IMR-90 (cell line): ENCODE data around the gene ZNF587B. TPM values are rescaled to one million over a fixed set of nuclear protein-coding genes. Genes with fewer than 3 reads are reported as not detected.

Source experiments
- ATAC-seq: fragments of 200-7000 bp; cut with Tn5 transposase; 2 replicates; pipeline ENCODE4 v1.9.1; 2020; ENCODE audit warnings: low read depth, mild to moderate bottlenecking, moderate library complexity
- BruUV-seq: library from RNA; stranded (reverse); fragments of 400-500 nt; replicated peaks from 2 replicates; lab custom pipeline; 2021; lab: Mats Ljungman, UMichigan
- CTCF ChIA-PET: fragments of 300-600 bp; formaldehyde crosslinking; extraction: SDS; loops from one replicate; lab custom pipeline; 2021; ENCODE audit warnings: antibody characterized with exemption; lab: Yijun Ruan, JAX
- POLR2A ChIA-PET: fragments of 300-600 bp; sonication (Branson Sonifier 250); formaldehyde crosslinking; loops from one replicate; lab custom pipeline; 2022; ENCODE audit warnings: antibody characterized with exemption; ENCODE audit not compliant: unreplicated experiment; lab: Charles Lee
- DNase-seq: peaks from one replicate; pipeline ENCODE4 v3.0.0; 2013
- H2AFZ ChIP-seq: replicated peaks from 2 replicates; pipeline ENCODE3; 2013; ENCODE audit warnings: low read length, mild to moderate bottlenecking; ENCODE audit not compliant: poor library complexity
- H2AK5ac ChIP-seq: 2 replicates; pipeline ENCODE4 v1.6.1; 2013; ENCODE audit warnings: low read depth, low read length, inconsistent platforms
- H2AK9ac ChIP-seq: replicated peaks from 2 replicates; pipeline ENCODE3; 2013; ENCODE audit warnings: mild to moderate bottlenecking, low read depth, low read length, moderate library complexity; ENCODE audit not compliant: poor library complexity
- H2BK120ac ChIP-seq: 2 replicates; pipeline ENCODE4 v1.6.1; 2013; ENCODE audit warnings: low read depth, low read length, inconsistent platforms
- H2BK15ac ChIP-seq: 3 replicates; pipeline ENCODE4 v1.6.1; 2013; ENCODE audit warnings: low read depth, low read length, inconsistent platforms
- H2BK20ac ChIP-seq: 2 replicates; pipeline ENCODE4 v1.6.1; 2013; ENCODE audit warnings: low read depth, mild to moderate bottlenecking, inconsistent platforms, low read length, moderate library complexity
- H2BK5ac ChIP-seq: 2 replicates; pipeline ENCODE4 v1.6.1; 2013; ENCODE audit warnings: mild to moderate bottlenecking, low read depth, low read length, inconsistent platforms; ENCODE audit not compliant: poor library complexity, severe bottlenecking
- H3K14ac ChIP-seq: replicated peaks from 2 replicates; pipeline ENCODE4 v1.6.1; 2013; ENCODE audit warnings: low read depth, low read length, inconsistent platforms
- H3K18ac ChIP-seq: 2 replicates; pipeline ENCODE4 v1.6.1; 2013; ENCODE audit warnings: low read depth, low read length, control low read depth
- H3K23ac ChIP-seq: 2 replicates; pipeline ENCODE4 v1.6.1; 2013; ENCODE audit warnings: low read depth, low read length, inconsistent platforms
- H3K27ac ChIP-seq: 2 replicates; pipeline ENCODE4 v1.5.1; 2013; ENCODE audit warnings: mild to moderate bottlenecking, control low read depth, low read length; ENCODE audit not compliant: insufficient read depth
- H3K27me3 ChIP-seq: 2 replicates; pipeline ENCODE4 v1.6.1; 2013; ENCODE audit warnings: low read length; ENCODE audit not compliant: control insufficient read depth, insufficient read depth
- H3K36me3 ChIP-seq: 2 replicates; pipeline ENCODE4 v1.6.1; 2013; ENCODE audit warnings: low read length, mixed read lengths; ENCODE audit not compliant: control insufficient read depth, insufficient read depth
- H3K4ac ChIP-seq: 2 replicates; pipeline ENCODE4 v1.6.1; 2013; ENCODE audit warnings: low read depth, low read length, inconsistent platforms
- H3K4me1 ChIP-seq: 2 replicates; pipeline ENCODE4 v1.6.1; 2013; ENCODE audit warnings: low read length, mixed read lengths; ENCODE audit not compliant: control insufficient read depth, insufficient read depth
- H3K4me2 ChIP-seq: 2 replicates; pipeline ENCODE4 v1.6.1; 2013; ENCODE audit warnings: low read depth, mild to moderate bottlenecking, control low read depth, low read length, moderate library complexity
- H3K4me3 ChIP-seq: 2 replicates; pipeline ENCODE4 v1.5.1; 2013; ENCODE audit warnings: low read depth, mild to moderate bottlenecking, control low read depth, low read length, moderate library complexity; ENCODE audit not compliant: insufficient read depth
- H3K56ac ChIP-seq: 2 replicates; pipeline ENCODE4 v1.6.1; 2013; ENCODE audit warnings: low read length, inconsistent platforms; ENCODE audit not compliant: insufficient read depth; ENCODE audit errors: extremely low read depth
- H3K79me1 ChIP-seq, 2 experiments: 2 replicates each; pipeline ENCODE4 v1.6.1; 2013; ENCODE audit warnings: low read length in 2 of 2, inconsistent platforms in 1 of 2, low read depth in 1 of 2
- H3K9ac ChIP-seq: 2 replicates; pipeline ENCODE4 v1.6.1; 2013; ENCODE audit warnings: low read depth, low read length, control low read depth
- H3K9me1 ChIP-seq: 2 replicates; pipeline ENCODE4 v1.6.1; 2013; ENCODE audit warnings: low read length, inconsistent platforms; ENCODE audit not compliant: insufficient read depth
- H3K9me3 ChIP-seq: 2 replicates; pipeline ENCODE4 v1.6.1; 2013; ENCODE audit warnings: low read length; ENCODE audit not compliant: control insufficient read depth, insufficient read depth
- H4K20me1 ChIP-seq: 2 replicates; pipeline ENCODE4 v1.6.1; 2013; ENCODE audit warnings: low read length, inconsistent platforms; ENCODE audit not compliant: insufficient read depth
- H4K5ac ChIP-seq: 2 replicates; pipeline ENCODE4 v1.6.1; 2013; ENCODE audit warnings: mild to moderate bottlenecking, low read depth, low read length, control low read depth
- H4K8ac ChIP-seq, 2 experiments: 2 replicates each; pipeline ENCODE4 v1.6.1; 2013; ENCODE audit warnings: low read depth in 2 of 2, low read length in 2 of 2, control low read depth in 1 of 2, inconsistent platforms in 1 of 2
- H4K91ac ChIP-seq: 2 replicates; pipeline ENCODE4 v1.6.1; 2013; ENCODE audit warnings: low read depth, low read length, inconsistent platforms; ENCODE audit not compliant: insufficient read depth
- BHLHE40 ChIP-seq: fragments of 150-350 bp; IDR thresholded peaks from 2 replicates; pipeline ENCODE4 v1.6.1; 2016; ENCODE audit warnings: mild to moderate bottlenecking, low read depth, low read length
- FOS ChIP-seq: fragments of 150-350 bp; IDR thresholded peaks from 2 replicates; pipeline ENCODE4 v1.6.1; 2016; ENCODE audit warnings: low read depth, low read length
- MXI1 ChIP-seq: IDR thresholded peaks from 2 replicates; pipeline ENCODE4 v1.6.1; 2012; ENCODE audit warnings: low read depth, mild to moderate bottlenecking, low read length, moderate library complexity, borderline replicate concordance
- POLR2A ChIP-seq: IDR thresholded peaks from 2 replicates; pipeline ENCODE4 v1.6.1; 2012; ENCODE audit warnings: mild to moderate bottlenecking, low read depth, low read length
- RFX5 ChIP-seq: IDR thresholded peaks from 2 replicates; pipeline ENCODE4 v1.8.0; 2012; ENCODE audit warnings: low read depth, mild to moderate bottlenecking, low read length, moderate library complexity
- WGBS, 2 experiments: methylation state at CpG; one replicate each; pipeline versions ENCODE4 v1.1.5 to v1.1.7; 2013; ENCODE audit warnings: missing lambda C conversion rate in 2 of 2; ENCODE audit not compliant: insufficient read length in 1 of 2; ENCODE audit errors: extremely low coverage in 2 of 2; 5-methylcytosine and 5-hydroxymethylcytosine counted together
- dilution Hi-C: fragments of 300-500 bp; cut with HindIII; formaldehyde crosslinking; loops from one replicate; pipeline ENCODE4 v1.14.3; 2018; ENCODE audit warnings: low sequenced_read_pairs; ENCODE audit not compliant: unreplicated experiment
- in situ Hi-C: fragments of 300-500 bp; cut with MboI; formaldehyde crosslinking; loops from 3 replicates; pipeline ENCODE4 v1.14.3; 2019; ENCODE audit warnings: low sequenced_read_pairs, inconsistent platforms, mixed read lengths
- intact Hi-C: fragments of 100-400 bp; cut with micrococcal nuclease; formaldehyde crosslinking; loops from 2 replicates; pipeline ENCODE4 v1.10.0; 2022
- polyA plus RNA-seq, 3 experiments: library from polyadenylated mRNA; depleted of rRNA; stranded (reverse); fragments of >200 nt; gene quantifications; 2 replicates each; pipeline ENCODE4 v1.2.3, GENCODE V29; 2012; ENCODE audit warnings: low replicate concordance in 1 of 3
- total RNA-seq: library from RNA; depleted of rRNA; stranded (reverse); fragments of >200 nt; gene quantifications from 2 replicates; pipeline ENCODE4 v1.2.3, GENCODE V29; 2012
- TF ChIP-seq, protein P1 (sequence below): conservative IDR thresholded peaks from 2 replicates; pipeline ENCODE4 v1.5.1; 2012; ENCODE audit warnings: mild to moderate bottlenecking, low read depth, low read length, improper control_type of control experiment

ZNF587B gene
- total and polyA plus RNA-seq, 2 of the 4 experiments (the other 2 are of a cell fraction): 3.7 to 33.9 TPM

DNA sequence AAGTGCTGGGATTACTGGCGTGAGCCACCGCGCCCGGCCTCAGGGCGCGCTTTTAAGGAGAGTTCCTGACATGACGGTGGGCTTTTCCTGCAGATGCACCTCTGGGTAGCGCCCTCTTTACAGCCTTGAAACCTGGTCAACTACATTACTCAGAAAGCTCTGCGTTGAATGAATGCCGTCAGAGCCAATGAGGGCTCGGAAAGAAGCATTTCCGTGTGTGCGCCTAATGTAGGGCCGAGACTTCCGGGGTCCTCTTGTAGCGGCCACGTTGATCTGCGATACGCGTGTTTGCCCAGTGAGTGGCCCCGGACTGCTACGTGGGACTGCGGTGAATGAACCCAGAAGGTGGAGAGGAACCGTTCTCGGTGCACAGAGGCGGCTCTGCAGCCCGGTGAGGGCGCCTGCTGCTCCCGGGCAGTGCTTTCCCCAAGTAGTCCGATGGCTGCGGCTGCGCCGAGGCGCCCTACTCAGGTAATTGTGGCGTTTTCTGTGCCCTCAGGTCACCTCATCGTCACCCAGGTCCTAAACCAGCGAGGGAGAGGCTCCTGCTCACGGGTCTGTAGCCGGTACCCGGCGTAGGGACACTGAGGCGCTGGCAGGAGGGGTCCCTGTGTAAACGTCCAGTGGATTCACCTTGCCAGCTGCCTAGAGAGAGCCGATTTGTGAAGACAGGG is 10.5 kb upstream of the ZNF587B start:
- Histone ChIP-seq H3K9ac (peak overlapping the region; percentile 88), H3K9me1 (peaks cover 4% of the 10 kb centered on the region), H2BK15ac (no peak overlapping the region; the same call in 2 of the 3 replicates), H3K4ac (peak overlapping the region; percentile 88), H4K8ac (peak overlapping the region; percentile 33 to 95), H2BK120ac (0 out of 2 replicates have a peak overlapping the region, but pooled peaks have one; percentile 44), H3K79me1 (peaks cover 4 to 59% of the 10 kb centered on the region in 2 experiments; a peak in 3 of 4 replicates), H3K4me2 (peak overlapping the region; percentile 95), H4K20me1 (peaks cover 10% of the 10 kb centered on the region), H3K9me3 (no peaks in the 10 kb centered on the region), H3K23ac (peak overlapping the region; percentile 82), H2BK5ac (peak overlapping the region; percentile 73), H3K4me1 (peaks cover 2% of the 10 kb centered on the region), H4K91ac (peak overlapping the region; percentile 95), H3K56ac (peak overlapping the region; percentile 87), H2AFZ (peak overlapping the region; percentile 96), H4K5ac (peak overlapping the region; percentile 72), H3K14ac (peak overlapping the region; percentile 96), H2AK9ac (peak overlapping the region; percentile 100), H2AK5ac (peak overlapping the region; percentile 78), H3K27me3 (no peaks in the 10 kb centered on the region), H3K18ac (no peak overlapping the region), H3K27ac (peak overlapping the region; percentile 71), H3K4me3 (peak overlapping the region; percentile 89), H3K36me3 (no peaks in the 10 kb centered on the region; the same call in 1 of the 2 replicates), H2BK20ac (no peak overlapping the region)
- dilution Hi-C loops (no loop called here), intact Hi-C loops (no loop called here), in situ Hi-C loops (no loop called here)
- ATAC-seq (peak; percentile 85), DNase-seq (peak; percentile 91)
- BruUV-seq: no TSS peak
- 0% methylated on average over 30 of the region's 44 CpGs; no CpG with 5 or more reads in 1 of the 2 experiments for WGBS, 2 experiments
- POLR2A ChIA-PET: interaction anchor here (1.0 kb wide), 1 partner anchor 16 kb away, joined by 4 read pairs; no protein-coding TSS in a partner anchor
- TF ChIP-seq MXI1 (peak; percentile 97), BHLHE40 (no peak), RFX5 (no peak), POLR2A (peak; percentile 83), FOS (peak; percentile 18; the same call in 1 of the 2 replicates)
- TF ChIP-seq, protein P1, sequence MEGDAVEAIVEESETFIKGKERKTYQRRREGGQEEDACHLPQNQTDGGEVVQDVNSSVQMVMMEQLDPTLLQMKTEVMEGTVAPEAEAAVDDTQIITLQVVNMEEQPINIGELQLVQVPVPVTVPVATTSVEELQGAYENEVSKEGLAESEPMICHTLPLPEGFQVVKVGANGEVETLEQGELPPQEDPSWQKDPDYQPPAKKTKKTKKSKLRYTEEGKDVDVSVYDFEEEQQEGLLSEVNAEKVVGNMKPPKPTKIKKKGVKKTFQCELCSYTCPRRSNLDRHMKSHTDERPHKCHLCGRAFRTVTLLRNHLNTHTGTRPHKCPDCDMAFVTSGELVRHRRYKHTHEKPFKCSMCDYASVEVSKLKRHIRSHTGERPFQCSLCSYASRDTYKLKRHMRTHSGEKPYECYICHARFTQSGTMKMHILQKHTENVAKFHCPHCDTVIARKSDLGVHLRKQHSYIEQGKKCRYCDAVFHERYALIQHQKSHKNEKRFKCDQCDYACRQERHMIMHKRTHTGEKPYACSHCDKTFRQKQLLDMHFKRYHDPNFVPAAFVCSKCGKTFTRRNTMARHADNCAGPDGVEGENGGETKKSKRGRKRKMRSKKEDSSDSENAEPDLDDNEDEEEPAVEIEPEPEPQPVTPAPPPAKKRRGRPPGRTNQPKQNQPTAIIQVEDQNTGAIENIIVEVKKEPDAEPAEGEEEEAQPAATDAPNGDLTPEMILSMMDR: 0 out of 2 replicates have a peak, but pooled peaks have one; percentile 3
- CTCF ChIA-PET: no interaction called here
